H1 (cell line): Measurements from ENCODE around the gene OTUD1. TPM values are rescaled to one million over a fixed set of nuclear protein-coding genes. Genes with fewer than 3 reads are reported as not detected.

Experiments
- CTCF ChIA-PET: fragments of 300-600 bp; sonication (Branson Sonifier 250); formaldehyde crosslinking; loops from one replicate; lab custom pipeline; 2021; ENCODE audit not compliant: partially characterized antibody; lab: Charles Lee
- POLR2A ChIA-PET: fragments of 300-600 bp; sonication (Branson Sonifier 250); formaldehyde crosslinking; loops from one replicate; lab custom pipeline; 2021; ENCODE audit warnings: inconsistent platforms; ENCODE audit not compliant: partially characterized antibody; lab: Charles Lee
- DNase-seq, 2 experiments: peaks; one replicate each; pipeline versions ENCODE4 v3.0.0 to v3.0.0-alpha.2; 2010 to 2022; ENCODE audit warnings: low spot score in 2 of 2, low read depth in 1 of 2, mixed read lengths in 1 of 2
- FAIRE-seq: peaks from 2 replicates; lab custom pipeline; 2011; peaks lifted over from hg19 to GRCh38; lab: Jason Lieb, UNC
- H2AFZ ChIP-seq: 2 replicates; pipeline ENCODE4 v1.8.1; 2012; ENCODE audit warnings: low read length, inconsistent platforms
- H2AK5ac ChIP-seq: 2 replicates; pipeline ENCODE4 v1.6.1; 2013; ENCODE audit warnings: low read depth, low read length
- H2BK120ac ChIP-seq: replicated peaks from 2 replicates; pipeline ENCODE3; 2013; ENCODE audit warnings: low read depth, low read length, inconsistent platforms
- H2BK12ac ChIP-seq: 2 replicates; pipeline ENCODE4 v1.6.1; 2013; ENCODE audit warnings: low read depth, low read length
- H2BK15ac ChIP-seq: 2 replicates; pipeline ENCODE4 v1.6.1; 2013; ENCODE audit warnings: low read length
- H2BK20ac ChIP-seq: 2 replicates; pipeline ENCODE4 v1.6.1; 2013; ENCODE audit warnings: low read length
- H2BK5ac ChIP-seq: 2 replicates; pipeline ENCODE4 v1.6.1; 2013; ENCODE audit warnings: low read depth, low read length
- H3K14ac ChIP-seq: 2 replicates; pipeline ENCODE4 v1.6.1; 2013; ENCODE audit warnings: inconsistent platforms; ENCODE audit not compliant: insufficient read length
- H3K18ac ChIP-seq: 2 replicates; pipeline ENCODE4 v1.6.1; 2013; ENCODE audit warnings: low read length; ENCODE audit errors: extremely low read depth
- H3K23ac ChIP-seq: 2 replicates; pipeline ENCODE4 v1.6.1; 2013; ENCODE audit warnings: inconsistent platforms; ENCODE audit not compliant: insufficient read length
- H3K23me2 ChIP-seq: 2 replicates; pipeline ENCODE4 v1.6.1; 2013; ENCODE audit warnings: low read depth, low read length
- H3K27ac ChIP-seq: 2 replicates; pipeline ENCODE4 v1.6.1; 2011; ENCODE audit warnings: low read depth, low read length, inconsistent platforms
- H3K27me3 ChIP-seq, 4 experiments: replicated peaks in 1 of 4; 1 replicate in 1 of 4; 2 replicates in 3 of 4; pipeline versions ENCODE4 v1.6.1 to v1.8.1; 2011 to 2013; ENCODE audit warnings: low read length in 3 of 4, mild to moderate bottlenecking in 3 of 4, inconsistent platforms in 2 of 4, mixed read lengths in 2 of 4, moderate library complexity in 1 of 4; ENCODE audit not compliant: control insufficient read depth in 3 of 4, insufficient read depth in 3 of 4; ENCODE audit errors: extremely low read depth in 1 of 4
- H3K36me3 ChIP-seq, 4 experiments: 2 replicates each; pipeline versions ENCODE4 v1.6.1 to v1.8.1; 2011 to 2013; ENCODE audit warnings: mild to moderate bottlenecking in 4 of 4, low read length in 3 of 4, moderate library complexity in 2 of 4, control low read depth in 1 of 4, inconsistent platforms in 1 of 4; ENCODE audit not compliant: insufficient read depth in 4 of 4, control insufficient read depth in 2 of 4
- H3K4ac ChIP-seq: replicated peaks from 2 replicates; pipeline ENCODE3; 2013; ENCODE audit warnings: low read length, low read depth, mixed read lengths, inconsistent platforms; ENCODE audit not compliant: insufficient read length
- H3K4me1 ChIP-seq, 4 experiments: replicated peaks in 1 of 4; 1 replicate in 1 of 4; 2 replicates in 3 of 4; pipeline versions ENCODE4 v1.6.1 to v1.8.1; 2011 to 2013; ENCODE audit warnings: low read length in 3 of 4, inconsistent platforms in 2 of 4, mixed read lengths in 1 of 4; ENCODE audit not compliant: insufficient read depth in 4 of 4, control insufficient read depth in 3 of 4
- H3K4me2 ChIP-seq, 2 experiments: 2 replicates each; pipeline versions ENCODE4 v1.6.1 to v1.8.1; 2011 to 2013; ENCODE audit warnings: low read depth in 2 of 2, low read length in 2 of 2, control low read depth in 1 of 2, inconsistent platforms in 1 of 2, mild to moderate bottlenecking in 1 of 2; ENCODE audit not compliant: insufficient read depth in 1 of 2
- H3K4me3 ChIP-seq, 4 experiments: fragments of 200-600, 300-600 bp in 1 of 4; sonication (generic), shearing (Covaris generic), sonication (Bioruptor Twin) in 1 of 4; 2 replicates each; pipeline versions ENCODE4 v1.5.1 to v1.8.1; 2011 to 2016; ENCODE audit warnings: low read length in 4 of 4, low read depth in 3 of 4, control low read depth in 2 of 4, inconsistent platforms in 2 of 4, mild to moderate bottlenecking in 2 of 4, mixed read lengths in 1 of 4, moderate library complexity in 1 of 4; ENCODE audit not compliant: insufficient read depth in 2 of 4; ENCODE audit errors: extremely low read depth in 1 of 4
- H3K56ac ChIP-seq: replicated peaks from 2 replicates; pipeline ENCODE3; 2013; ENCODE audit warnings: low read depth, mild to moderate bottlenecking, mixed read lengths, low read length, inconsistent platforms; ENCODE audit not compliant: insufficient read length
- H3K79me1 ChIP-seq: 2 replicates; pipeline ENCODE4 v1.6.1; 2013; ENCODE audit warnings: low read depth, low read length, control low read depth
- H3K79me2 ChIP-seq, 2 experiments: 2 replicates each; pipeline versions ENCODE4 v1.6.1 to v1.8.1; 2012 to 2013; ENCODE audit warnings: low read length in 2 of 2, mild to moderate bottlenecking in 2 of 2, inconsistent platforms in 1 of 2; ENCODE audit not compliant: insufficient read depth in 2 of 2, control insufficient read depth in 1 of 2
- H3K9ac ChIP-seq, 4 experiments: replicated peaks in 1 of 4; 1 replicate in 1 of 4; 2 replicates in 3 of 4; pipeline versions ENCODE4 v1.6.1 to v1.8.1; 2011 to 2013; ENCODE audit warnings: low read depth in 3 of 4, low read length in 3 of 4, control low read depth in 2 of 4, mild to moderate bottlenecking in 2 of 4, moderate library complexity in 2 of 4, inconsistent platforms in 1 of 4; ENCODE audit errors: extremely low read depth in 1 of 4
- H3K9me3 ChIP-seq, 2 experiments: 2 replicates each; pipeline versions ENCODE4 v1.6.1 to v1.8.1; 2012 to 2013; ENCODE audit warnings: mild to moderate bottlenecking in 2 of 2, moderate library complexity in 2 of 2, control low read depth in 1 of 2, inconsistent platforms in 1 of 2, low read depth in 1 of 2, low read length in 1 of 2, mixed read lengths in 1 of 2; ENCODE audit not compliant: insufficient read depth in 2 of 2
- H4K20me1 ChIP-seq, 2 experiments: replicated peaks in 1 of 2; 2 replicates each; pipeline versions ENCODE3 to v1.8.1; 2011 to 2013; ENCODE audit warnings: inconsistent platforms in 2 of 2, low read length in 2 of 2, mild to moderate bottlenecking in 1 of 2; ENCODE audit not compliant: insufficient read depth in 2 of 2, control insufficient read depth in 1 of 2
- H4K5ac ChIP-seq: 2 replicates; pipeline ENCODE4 v1.6.1; 2013; ENCODE audit warnings: low read length, low read depth, mixed read lengths, inconsistent platforms; ENCODE audit not compliant: insufficient read length
- H4K8ac ChIP-seq: 2 replicates; pipeline ENCODE4 v1.8.0; 2013; ENCODE audit warnings: mild to moderate bottlenecking, moderate library complexity, low read length, inconsistent platforms; ENCODE audit not compliant: insufficient read depth; ENCODE audit errors: extremely low read depth
- H4K91ac ChIP-seq: replicated peaks from 2 replicates; pipeline ENCODE3; 2013; ENCODE audit warnings: low read length, mixed read lengths, inconsistent platforms; ENCODE audit not compliant: insufficient read length
- BACH1 ChIP-seq: IDR thresholded peaks from 2 replicates; pipeline ENCODE4 v1.6.1; 2012; ENCODE audit warnings: low read length, improper control_type of control experiment
- CBX8 ChIP-seq: fragments of 300-800, 300-1000 bp; sonication (generic); IDR thresholded peaks from 2 replicates; pipeline ENCODE4 v1.7.1; 2016; ENCODE audit warnings: low read depth, low read length, borderline replicate concordance
- CHD2 ChIP-seq: IDR thresholded peaks from 2 replicates; pipeline ENCODE4 v1.6.1; 2012; ENCODE audit warnings: low read length, improper control_type of control experiment
- CTBP2 ChIP-seq: IDR thresholded peaks from 2 replicates; pipeline ENCODE4 v1.7.0; 2011; ENCODE audit warnings: borderline replicate concordance, mild to moderate bottlenecking, moderate library complexity, mixed read lengths, low read length; ENCODE audit not compliant: insufficient read depth, insufficient read length
- GTF2F1 ChIP-seq: IDR thresholded peaks from 2 replicates; pipeline ENCODE4 v1.6.1; 2012; ENCODE audit warnings: low read depth, low read length, improper control_type of control experiment, borderline replicate concordance
- HDAC2 ChIP-seq, 2 experiments: fragments of 300-600 bp in 1 of 2; sonication (generic) in 1 of 2; IDR thresholded peaks; 2 replicates each; pipeline ENCODE4 v1.6.1; 2011 to 2012; ENCODE audit warnings: low read depth in 2 of 2, low read length in 2 of 2, mild to moderate bottlenecking in 2 of 2, moderate library complexity in 2 of 2, borderline replicate concordance in 1 of 2, inconsistent platforms in 1 of 2
- KDM1A ChIP-seq: fragments of 200-600, 300-600 bp; sonication (generic); IDR thresholded peaks from 2 replicates; pipeline ENCODE4 v1.7.1; 2016; ENCODE audit warnings: mild to moderate bottlenecking, low read length, borderline replicate concordance
- NANOG ChIP-seq: IDR thresholded peaks from 2 replicates; pipeline ENCODE4 v1.6.1; 2011; ENCODE audit warnings: low read length, low read depth, mild to moderate bottlenecking, inconsistent platforms; ENCODE audit not compliant: insufficient read depth, poor library complexity, severe bottlenecking
- RBBP5 ChIP-seq: IDR thresholded peaks from 2 replicates; pipeline ENCODE4 v1.7.1; 2012; ENCODE audit warnings: low read depth, mild to moderate bottlenecking, inconsistent platforms, low read length, moderate library complexity, borderline replicate concordance
- SAP30 ChIP-seq: fragments of 300-600 bp; sonication (generic); IDR thresholded peaks from 2 replicates; pipeline ENCODE4 v1.7.1; 2012; ENCODE audit warnings: low read length, moderate library complexity, mild to moderate bottlenecking, inconsistent platforms; ENCODE audit not compliant: insufficient read depth, insufficient replicate concordance
- SP2 ChIP-seq: IDR thresholded peaks from 2 replicates; pipeline ENCODE4 v1.6.1; 2012; ENCODE audit warnings: mild to moderate bottlenecking, low read length, inconsistent platforms
- SRF ChIP-seq: IDR thresholded peaks from 2 replicates; pipeline ENCODE4 v1.6.1; 2011; ENCODE audit warnings: mild to moderate bottlenecking, low read depth, low read length, moderate library complexity
- WGBS, 2 experiments: shearing (Covaris generic) in 1 of 2; methylation state at CpG; one replicate each; pipeline versions ENCODE4 v1.1.6 to v1.1.7; 2013 to 2015; ENCODE audit warnings: low lambda C conversion rate in 2 of 2, mixed read lengths in 2 of 2, inconsistent platforms in 1 of 2, low coverage in 1 of 2, missing lambda C conversion rate in 1 of 2; ENCODE audit not compliant: insufficient replicate concordance in 2 of 2, insufficient coverage in 1 of 2, insufficient read length in 1 of 2; ENCODE audit errors: extremely low coverage in 1 of 2, missing lambda C conversion rate in 1 of 2; 5-methylcytosine and 5-hydroxymethylcytosine counted together
- polyA plus RNA-seq, 7 experiments: library from polyadenylated mRNA; depleted of rRNA in 3 of 7; stranded (reverse) in 5 of 7; unstranded in 2 of 7; fragments of >200 nt in 5 of 7; fragments of 200-250 nt in 2 of 7; gene quantifications; 1 replicate in 5 of 7; 2 replicates in 1 of 7; 4 replicates in 1 of 7; pipeline versions ENCODE4 v1.2.1 to v1.2.3, GENCODE V29; 2011 to 2013; ENCODE audit warnings: missing spikeins in 2 of 7, mixed read lengths in 2 of 7
- total RNA-seq: library from RNA; stranded (reverse); fragmentation: NEBNext Ultra II Directional; extraction: Animal tissue kit (Norgen Biotek cat#: 25700); gene quantifications from 2 replicates; pipeline ENCODE4 v1.2.1, GENCODE V29; 2021

Gene OTUD1
- total and polyA plus RNA-seq, 2 of the 8 experiments (the other 6 are each of a cell fraction or from before 2014, with no cell fraction given) = 1.3 to 7.1 TPM

- no peak overlapping the region for H2BK20ac ChIP-seq
- no peaks in the 10 kb centered on the region for H4K20me1 ChIP-seq
- H2AFZ ChIP-seq = no peak overlapping the region
- no peak overlapping the region for H3K9ac ChIP-seq
- ChIA-PET CTCF (interaction anchor here (0.6 kb wide), 1 partner anchor 55 kb away, joined by 3 read pairs; no protein-coding TSS in a partner anchor), POLR2A (no interaction called here)
- no peak overlapping the region for H2BK120ac ChIP-seq
- no peaks in the 10 kb centered on the region for H3K27me3 ChIP-seq
- H3K4me1 ChIP-seq = no peaks in the 10 kb centered on the region
- H3K14ac ChIP-seq = no peak overlapping the region
- H3K4me3 ChIP-seq = no peak overlapping the region
- no peaks in the 10 kb centered on the region for H3K9me3 ChIP-seq
- no peak overlapping the region for H3K23ac ChIP-seq
- 87% methylated on average over 7 of the region's 7 CpGs; no CpG with 5 or more reads in 1 of the 2 experiments for WGBS, 2 experiments
- no peak overlapping the region for H3K4ac ChIP-seq
- H3K23me2 ChIP-seq = no peaks in the 10 kb centered on the region
- H2BK5ac ChIP-seq = no peak overlapping the region
- H4K91ac ChIP-seq = no peak overlapping the region
- no peak for FAIRE-seq
- H4K8ac ChIP-seq = no peak overlapping the region
- H3K27ac ChIP-seq = no peak overlapping the region
- no peak overlapping the region for H3K4me2 ChIP-seq
- no peak overlapping the region for H2BK15ac ChIP-seq
- H3K79me1 ChIP-seq = no peaks in the 10 kb centered on the region
- H3K56ac ChIP-seq = no peak overlapping the region
- DNase-seq = no peak
- no peak overlapping the region for H4K5ac ChIP-seq
- H3K18ac ChIP-seq = no peak overlapping the region
- H2BK12ac ChIP-seq = no peak overlapping the region
- no peaks in the 10 kb centered on the region for H3K79me2 ChIP-seq
- no peak overlapping the region for H2AK5ac ChIP-seq
- H3K36me3 ChIP-seq = no peaks in the 10 kb centered on the region
- TF ChIP-seq KDM1A = no peak
- TF ChIP-seq SP2 = no peak
- no peak for TF ChIP-seq SRF
- TF ChIP-seq GTF2F1 = no peak
- no peak for TF ChIP-seq CBX8
- no peak for TF ChIP-seq NANOG
- no peak for TF ChIP-seq CTBP2
- no peak for TF ChIP-seq CHD2
- no peak for TF ChIP-seq BACH1
- TF ChIP-seq HDAC2 (IDR thresholded peaks at IDR 0.05; ENCODE audit: borderline replicate concordance in 1 of 2, low read depth in 2 of 2, low read length in 2 of 2) = no peak
- TF ChIP-seq RBBP5 = no peak
- TF ChIP-seq SAP30 = no peak
Observed at GRCh38 chr10:23448802-23449570, 10.1 kb downstream of the OTUD1 start.
